Panc1 (cell line): Measurements from ENCODE around the gene PCDH15. TPM values are rescaled to one million over a fixed set of nuclear protein-coding genes. Genes with fewer than 3 reads are reported as not detected.

ENCODE experiments used
- ATAC-seq: fragments of 200-7000 bp; cut with Tn5 transposase; 2 replicates; pipeline ENCODE4 v1.9.1; 2020; ENCODE audit warnings: mild to moderate bottlenecking, moderate library complexity
- BruUV-seq: library from RNA; stranded (reverse); fragments of 400-500 nt; replicated peaks from 2 replicates; lab custom pipeline; 2021; lab: Mats Ljungman, UMichigan
- CTCF ChIA-PET: fragments of 300-600 bp; sonication (Branson Sonifier 250); formaldehyde crosslinking; loops from one replicate; lab custom pipeline; 2022; ENCODE audit warnings: antibody characterized with exemption; lab: Charles Lee
- POLR2A ChIA-PET: fragments of 300-600 bp; sonication (Branson Sonifier 250); formaldehyde crosslinking; loops from one replicate; lab custom pipeline; 2022; ENCODE audit warnings: antibody characterized with exemption; lab: Charles Lee
- DNase-seq: peaks from one replicate; pipeline ENCODE4 v3.0.0-alpha.2; 2010; ENCODE audit warnings: low read depth, low spot score
- H3K27ac ChIP-seq: 2 replicates; pipeline ENCODE4 v1.5.1; 2011; ENCODE audit warnings: mild to moderate bottlenecking, low read length, inconsistent platforms
- H3K27me3 ChIP-seq: fragments of 200-500 bp; sonication (Bioruptor generic); 2 replicates; pipeline ENCODE4 v1.6.0; 2014; ENCODE audit warnings: low read length, inconsistent platforms; ENCODE audit not compliant: control insufficient read depth, insufficient read depth
- H3K36me3 ChIP-seq: fragments of 200-500 bp; sonication (Bioruptor generic); 2 replicates; pipeline ENCODE4 v1.5.1; 2014; ENCODE audit warnings: inconsistent platforms, mild to moderate bottlenecking, low read length, moderate library complexity; ENCODE audit not compliant: control insufficient read depth, insufficient read depth
- H3K4me1 ChIP-seq: 2 replicates; pipeline ENCODE4 v1.5.1; 2011; ENCODE audit warnings: inconsistent platforms, mild to moderate bottlenecking, low read length, moderate library complexity; ENCODE audit not compliant: control insufficient read depth, insufficient read depth
- H3K4me3 ChIP-seq, 2 experiments: 2 replicates each; pipeline ENCODE4 v1.5.1; 2011 to 2012; ENCODE audit warnings: low read depth in 2 of 2, low read length in 2 of 2, mild to moderate bottlenecking in 2 of 2, inconsistent platforms in 1 of 2, moderate library complexity in 1 of 2
- H3K9me3 ChIP-seq: fragments of 200-500 bp; sonication (Bioruptor generic); 2 replicates; pipeline ENCODE4 v1.5.1; 2014; ENCODE audit warnings: low read depth, mild to moderate bottlenecking, inconsistent platforms, low read length, moderate library complexity; ENCODE audit not compliant: control insufficient read depth, insufficient read depth
- POLR2AphosphoS5 ChIP-seq: IDR thresholded peaks from 2 replicates; pipeline ENCODE4 v1.6.1; 2012; ENCODE audit warnings: mild to moderate bottlenecking, low read depth, low read length, moderate library complexity
- SIN3A ChIP-seq: IDR thresholded peaks from 2 replicates; pipeline ENCODE4 v1.6.1; 2012; ENCODE audit warnings: low read depth, mild to moderate bottlenecking, low read length, moderate library complexity, borderline replicate concordance; ENCODE audit not compliant: insufficient read depth
- TCF7L2 ChIP-seq: IDR thresholded peaks from 2 replicates; pipeline ENCODE4 v1.6.1; 2011; ENCODE audit warnings: mild to moderate bottlenecking, low read depth, low read length, inconsistent platforms
- in situ Hi-C: cut with HindIII; loops from 2 replicates; pipeline ENCODE4 v1.10.0; 2016; ENCODE audit warnings: low sequenced_read_pairs, low pct_unique_long_range_greater_than_20kb
- intact Hi-C: fragments of 100-400 bp; cut with micrococcal nuclease; formaldehyde crosslinking; loops from one replicate; pipeline ENCODE4 v1.10.0; 2022; ENCODE audit not compliant: unreplicated experiment
- total RNA-seq: library from RNA; stranded (reverse); gene quantifications from one replicate; pipeline ENCODE4 v1.2.1, GENCODE V29; 2021; ENCODE audit not compliant: unreplicated experiment
- TF ChIP-seq, protein P1 (sequence below): fragments of 450-650 bp; IDR thresholded peaks from 2 replicates; pipeline ENCODE4 v1.5.1; 2017; ENCODE audit warnings: mild to moderate bottlenecking
- TF ChIP-seq, protein P2 (sequence below), 2 experiments: IDR thresholded peaks; 2 replicates each; pipeline ENCODE4 v1.6.1; 2011 to 2012; ENCODE audit warnings: low read depth in 2 of 2, control low read depth in 1 of 2, low read length in 1 of 2, mild to moderate bottlenecking in 1 of 2, moderate library complexity in 1 of 2; ENCODE audit not compliant: insufficient read depth in 1 of 2

PCDH15 gene
- total RNA-seq, 1 experiment from 2014 or later: 0.18 TPM

- in situ Hi-C loops: no loop called here
- BruUV-seq: no TSS peak
- Histone ChIP-seq H3K36me3 (no peaks in the 10 kb centered on the region), H3K9me3 (no peaks in the 10 kb centered on the region), H3K4me1 (no peaks in the 10 kb centered on the region), H3K27me3 (no peaks in the 10 kb centered on the region), H3K4me3 (no peak overlapping the region), H3K27ac (no peak overlapping the region)
- no peak for ATAC-seq
- intact Hi-C loops: no loop called here
- ChIA-PET POLR2A (no interaction called here), CTCF (no interaction called here)
- no peak for DNase-seq
- TF ChIP-seq POLR2AphosphoS5 (no peak), SIN3A (no peak), TCF7L2 (no peak)
- TF ChIP-seq, protein P1, sequence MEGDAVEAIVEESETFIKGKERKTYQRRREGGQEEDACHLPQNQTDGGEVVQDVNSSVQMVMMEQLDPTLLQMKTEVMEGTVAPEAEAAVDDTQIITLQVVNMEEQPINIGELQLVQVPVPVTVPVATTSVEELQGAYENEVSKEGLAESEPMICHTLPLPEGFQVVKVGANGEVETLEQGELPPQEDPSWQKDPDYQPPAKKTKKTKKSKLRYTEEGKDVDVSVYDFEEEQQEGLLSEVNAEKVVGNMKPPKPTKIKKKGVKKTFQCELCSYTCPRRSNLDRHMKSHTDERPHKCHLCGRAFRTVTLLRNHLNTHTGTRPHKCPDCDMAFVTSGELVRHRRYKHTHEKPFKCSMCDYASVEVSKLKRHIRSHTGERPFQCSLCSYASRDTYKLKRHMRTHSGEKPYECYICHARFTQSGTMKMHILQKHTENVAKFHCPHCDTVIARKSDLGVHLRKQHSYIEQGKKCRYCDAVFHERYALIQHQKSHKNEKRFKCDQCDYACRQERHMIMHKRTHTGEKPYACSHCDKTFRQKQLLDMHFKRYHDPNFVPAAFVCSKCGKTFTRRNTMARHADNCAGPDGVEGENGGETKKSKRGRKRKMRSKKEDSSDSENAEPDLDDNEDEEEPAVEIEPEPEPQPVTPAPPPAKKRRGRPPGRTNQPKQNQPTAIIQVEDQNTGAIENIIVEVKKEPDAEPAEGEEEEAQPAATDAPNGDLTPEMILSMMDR: no peak
- TF ChIP-seq, protein P2, sequence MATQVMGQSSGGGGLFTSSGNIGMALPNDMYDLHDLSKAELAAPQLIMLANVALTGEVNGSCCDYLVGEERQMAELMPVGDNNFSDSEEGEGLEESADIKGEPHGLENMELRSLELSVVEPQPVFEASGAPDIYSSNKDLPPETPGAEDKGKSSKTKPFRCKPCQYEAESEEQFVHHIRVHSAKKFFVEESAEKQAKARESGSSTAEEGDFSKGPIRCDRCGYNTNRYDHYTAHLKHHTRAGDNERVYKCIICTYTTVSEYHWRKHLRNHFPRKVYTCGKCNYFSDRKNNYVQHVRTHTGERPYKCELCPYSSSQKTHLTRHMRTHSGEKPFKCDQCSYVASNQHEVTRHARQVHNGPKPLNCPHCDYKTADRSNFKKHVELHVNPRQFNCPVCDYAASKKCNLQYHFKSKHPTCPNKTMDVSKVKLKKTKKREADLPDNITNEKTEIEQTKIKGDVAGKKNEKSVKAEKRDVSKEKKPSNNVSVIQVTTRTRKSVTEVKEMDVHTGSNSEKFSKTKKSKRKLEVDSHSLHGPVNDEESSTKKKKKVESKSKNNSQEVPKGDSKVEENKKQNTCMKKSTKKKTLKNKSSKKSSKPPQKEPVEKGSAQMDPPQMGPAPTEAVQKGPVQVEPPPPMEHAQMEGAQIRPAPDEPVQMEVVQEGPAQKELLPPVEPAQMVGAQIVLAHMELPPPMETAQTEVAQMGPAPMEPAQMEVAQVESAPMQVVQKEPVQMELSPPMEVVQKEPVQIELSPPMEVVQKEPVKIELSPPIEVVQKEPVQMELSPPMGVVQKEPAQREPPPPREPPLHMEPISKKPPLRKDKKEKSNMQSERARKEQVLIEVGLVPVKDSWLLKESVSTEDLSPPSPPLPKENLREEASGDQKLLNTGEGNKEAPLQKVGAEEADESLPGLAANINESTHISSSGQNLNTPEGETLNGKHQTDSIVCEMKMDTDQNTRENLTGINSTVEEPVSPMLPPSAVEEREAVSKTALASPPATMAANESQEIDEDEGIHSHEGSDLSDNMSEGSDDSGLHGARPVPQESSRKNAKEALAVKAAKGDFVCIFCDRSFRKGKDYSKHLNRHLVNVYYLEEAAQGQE (IDR thresholded peaks at IDR 0.05; ENCODE audit: insufficient read depth in 1 of 2, low read depth in 2 of 2, low read length in 1 of 2): no peak
Measured at GRCh38 chr10:54444170-54444569, 356.9 kb downstream of the PCDH15 start.

GRCh38 chr10:54441275-54441674 is 359.8 kb downstream of the PCDH15 start:
- Histone ChIP-seq H3K36me3 (no peaks in the 10 kb centered on the region), H3K9me3 (no peaks in the 10 kb centered on the region), H3K4me3 (no peak overlapping the region), H3K27ac (no peak overlapping the region), H3K27me3 (no peaks in the 10 kb centered on the region), H3K4me1 (no peaks in the 10 kb centered on the region)
- TF ChIP-seq POLR2AphosphoS5 (no peak), SIN3A (no peak), TCF7L2 (no peak)
- TF ChIP-seq, protein P1: no peak
- TF ChIP-seq, protein P2 (IDR thresholded peaks at IDR 0.05; ENCODE audit: insufficient read depth in 1 of 2, low read depth in 2 of 2, low read length in 1 of 2): no peak
- intact Hi-C loops: no loop called here
- DNase-seq (no peak), ATAC-seq (no peak)
- BruUV-seq: no TSS peak
- in situ Hi-C loops: no loop called here
- CTCF ChIA-PET: no interaction called here
- POLR2A ChIA-PET: no interaction called here
